Activated gamma-delta T cell treated with anti-CD3 and anti-CD28 coated beads, Interleukin-2, amount 50 U/mL, for 16 hours (primary cell): ENCODE measurements around the gene FGA.
"Not testable (repeated sequence)": the region's sequence is repeated elsewhere in the genome, so short reads cannot be mapped to it uniquely, and the experiment has no call there.

Experiments used
- DNase-seq: peaks from one replicate; pipeline ENCODE4 v3.0.0-alpha.2; 2020; ENCODE audit warnings: low read depth

FGA gene

DNA sequence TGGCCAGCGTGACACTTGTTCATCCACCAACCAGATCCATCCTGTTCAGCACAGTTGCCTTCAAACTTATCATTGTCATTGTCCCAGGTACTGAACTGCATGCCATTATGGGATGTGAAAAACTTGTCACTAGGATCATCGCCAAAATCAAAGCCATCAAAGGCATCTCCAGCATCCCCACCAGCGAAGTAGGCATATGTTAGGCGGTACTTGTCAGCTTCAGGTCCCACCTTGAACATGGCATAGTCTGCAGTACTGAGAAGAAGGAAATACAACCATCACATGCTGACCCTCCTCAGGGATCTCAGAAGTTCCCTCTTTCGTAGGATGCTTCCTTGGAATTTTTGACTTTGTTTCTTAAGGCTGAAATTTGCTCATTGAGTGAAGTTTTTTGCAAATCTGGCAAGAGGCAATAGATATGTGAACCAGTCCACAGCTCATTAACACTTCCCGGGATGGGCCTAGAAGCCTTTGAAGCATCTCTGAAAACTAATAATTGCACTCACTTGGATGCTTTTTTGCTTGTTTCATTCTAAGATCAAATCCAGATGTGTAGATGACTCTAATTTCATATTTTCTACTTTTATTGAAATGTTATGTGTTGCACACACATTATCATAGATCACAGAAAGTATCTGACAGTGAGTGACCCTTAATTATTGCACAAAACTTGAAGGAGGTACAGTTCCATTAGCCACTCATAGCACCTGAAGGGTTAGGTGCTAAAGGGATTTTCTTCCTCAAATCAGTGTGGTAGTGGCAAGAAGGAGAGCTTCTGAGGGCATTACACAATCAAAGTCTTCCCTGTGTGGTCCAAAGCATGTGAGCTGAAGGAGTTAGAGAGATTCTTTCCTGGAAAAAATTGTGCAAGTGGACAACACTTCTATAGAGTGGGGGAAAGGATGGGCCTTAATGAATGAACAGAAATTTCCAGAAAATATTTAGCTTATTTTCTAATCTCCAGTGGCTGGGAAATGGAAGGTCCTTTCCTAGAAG is 16.5 kb upstream of the FGA start:
- DNase-seq: no peak

DNA sequence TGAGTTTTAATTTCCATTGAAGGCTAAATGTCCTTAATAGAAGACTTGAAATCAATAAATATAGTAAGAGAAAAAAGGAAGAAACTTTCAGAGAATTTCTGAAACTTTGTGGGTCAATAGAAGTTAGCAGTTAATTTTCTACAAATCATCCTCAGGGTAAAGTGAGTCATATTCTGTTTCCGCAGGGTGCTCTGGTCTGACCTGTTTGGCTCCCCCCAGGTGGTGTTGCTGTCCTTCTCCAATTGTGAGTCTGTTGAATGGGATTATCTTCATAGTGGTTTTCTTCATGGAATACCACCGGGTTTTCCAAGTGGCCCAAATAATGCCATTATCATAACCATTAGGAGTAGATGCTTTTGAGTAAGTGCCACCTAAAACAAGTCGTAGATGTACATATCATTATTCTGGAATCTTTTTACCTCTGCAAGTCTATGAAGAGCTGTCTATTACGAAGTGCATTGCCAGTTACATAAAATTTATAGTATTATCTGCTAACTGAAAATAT is 14.2 kb upstream of the FGA start:
- no peak for DNase-seq

GRCh38 chr4:154603033-154603943 is 12.7 kb upstream of the FGA start:
- no peak for DNase-seq

DNA sequence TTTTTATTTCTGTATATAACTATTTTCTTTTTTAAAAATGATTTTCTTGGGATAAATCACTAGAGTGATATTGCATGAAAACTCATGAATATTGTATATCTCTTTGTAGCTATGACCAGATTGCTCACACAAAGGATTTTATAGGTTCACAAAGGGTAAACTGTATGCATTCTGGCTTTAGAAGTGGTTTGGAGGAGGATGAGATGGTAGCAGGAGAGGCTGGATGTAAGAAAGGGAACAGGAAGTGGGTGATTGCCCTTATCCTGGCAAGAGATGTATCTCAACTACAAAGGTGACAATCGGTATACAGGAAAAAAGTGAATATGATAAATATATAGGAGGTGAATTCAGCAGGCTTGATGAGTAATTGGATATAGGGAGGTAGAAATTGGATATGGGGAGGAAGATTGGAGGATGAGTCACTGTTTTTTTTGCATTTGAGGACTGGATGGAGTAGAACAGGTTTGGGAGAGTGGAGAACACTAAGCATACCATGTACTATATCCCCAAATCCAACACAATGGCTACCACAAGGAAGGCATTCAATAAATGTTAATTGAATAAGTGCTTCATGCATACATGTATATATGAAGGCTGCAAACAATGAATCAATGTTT is 12.0 kb upstream of the FGA start:
- no peak for DNase-seq

GRCh38 chr4:154597798-154598774 is 7.5 kb upstream of the FGA start:
- DNase-seq: no peak

GRCh38 chr4:154597281-154597680 is 6.7 kb upstream of the FGA start:
- DNase-seq: not testable (repeated sequence)

GRCh38 chr4:154595807-154596206 is 5.3 kb upstream of the FGA start:
- DNase-seq: no peak

- not testable (repeated sequence) for DNase-seq
These were observed 3.8 kb upstream of the FGA start for GRCh38 chr4:154594343-154594742.

- DNase-seq: no peak
These were observed 3.3 kb upstream of the FGA start for GRCh38 chr4:154593868-154594267.

DNA sequence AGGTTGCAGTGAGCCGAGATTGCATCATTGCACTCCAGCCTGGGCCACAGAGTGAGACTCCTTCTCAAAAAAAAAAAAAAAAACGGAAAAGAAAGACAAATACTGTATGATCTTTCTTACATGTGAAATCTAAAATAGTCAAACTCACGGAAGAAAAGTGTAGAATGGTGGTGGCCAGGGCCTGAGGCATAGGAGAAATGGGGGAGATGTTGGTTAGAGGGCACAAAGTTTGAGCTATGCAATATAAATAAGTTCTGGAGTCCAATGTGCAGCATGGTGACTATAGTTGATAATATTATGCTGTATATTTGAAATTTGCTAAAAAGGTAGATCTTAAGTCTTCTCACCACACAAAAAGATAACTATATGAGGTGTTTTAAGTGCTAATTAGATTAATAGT is 1.3 kb upstream of the FGA start:
- DNase-seq: no peak

- no peak for DNase-seq
These were observed 995 bp downstream of the FGA start for GRCh38 chr4:154589296-154590197.

DNA sequence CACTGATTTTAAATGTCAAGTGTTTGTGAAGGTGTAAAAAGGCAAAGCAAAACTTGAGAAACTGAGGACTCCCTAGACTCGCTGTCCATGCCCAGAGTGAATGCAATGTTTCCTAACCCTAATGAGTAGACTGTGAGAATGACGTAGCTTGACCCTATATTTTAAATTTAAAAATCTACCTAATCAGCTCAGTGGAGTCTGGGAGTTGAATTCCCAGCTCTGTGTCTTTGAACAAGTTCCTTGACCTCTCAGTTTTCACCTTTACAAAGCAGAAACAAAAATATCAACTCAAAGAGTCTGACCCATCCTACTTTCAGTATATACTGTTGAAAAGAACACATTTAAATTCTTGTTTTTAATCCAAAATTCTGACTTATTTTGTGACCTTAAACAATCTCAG is 2.3 kb downstream of the FGA start:
- no peak for DNase-seq

DNA sequence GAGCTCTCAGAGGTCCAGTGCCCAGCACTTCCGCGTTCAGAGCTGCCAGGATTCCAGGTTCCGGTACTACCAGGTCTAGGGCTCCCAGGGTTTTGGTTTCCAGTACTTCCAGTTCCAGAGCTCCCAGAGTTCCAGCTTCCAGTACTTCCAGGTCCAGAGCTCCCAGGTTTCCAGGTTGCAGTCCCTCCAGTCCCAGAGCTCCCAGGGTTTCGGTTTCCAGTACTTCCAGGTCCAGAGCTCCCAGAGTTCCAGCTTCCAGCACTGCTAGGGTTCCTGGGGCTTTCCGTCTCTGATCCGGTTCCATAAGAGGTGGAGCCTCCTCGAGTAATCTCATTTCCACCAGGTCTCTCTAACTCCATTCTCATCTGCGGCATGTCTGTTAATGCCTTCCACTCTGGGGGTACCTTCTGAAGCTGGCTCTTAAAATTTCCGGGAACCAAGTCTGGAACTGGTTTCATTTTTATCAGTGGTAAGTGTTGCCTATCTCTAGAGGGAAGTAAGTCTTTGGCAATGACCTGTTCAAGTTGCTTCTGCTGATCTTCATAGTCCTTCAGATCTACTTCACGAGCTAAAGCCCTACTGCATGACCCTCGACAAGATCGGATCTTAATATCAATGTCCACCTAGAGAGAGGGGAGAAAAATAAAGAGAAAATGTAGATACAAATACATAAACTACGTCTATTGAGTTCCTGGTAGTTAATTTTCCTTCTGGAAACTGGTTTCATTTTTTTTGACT is 4.1 kb downstream of the FGA start:
- no peak for DNase-seq

DNA sequence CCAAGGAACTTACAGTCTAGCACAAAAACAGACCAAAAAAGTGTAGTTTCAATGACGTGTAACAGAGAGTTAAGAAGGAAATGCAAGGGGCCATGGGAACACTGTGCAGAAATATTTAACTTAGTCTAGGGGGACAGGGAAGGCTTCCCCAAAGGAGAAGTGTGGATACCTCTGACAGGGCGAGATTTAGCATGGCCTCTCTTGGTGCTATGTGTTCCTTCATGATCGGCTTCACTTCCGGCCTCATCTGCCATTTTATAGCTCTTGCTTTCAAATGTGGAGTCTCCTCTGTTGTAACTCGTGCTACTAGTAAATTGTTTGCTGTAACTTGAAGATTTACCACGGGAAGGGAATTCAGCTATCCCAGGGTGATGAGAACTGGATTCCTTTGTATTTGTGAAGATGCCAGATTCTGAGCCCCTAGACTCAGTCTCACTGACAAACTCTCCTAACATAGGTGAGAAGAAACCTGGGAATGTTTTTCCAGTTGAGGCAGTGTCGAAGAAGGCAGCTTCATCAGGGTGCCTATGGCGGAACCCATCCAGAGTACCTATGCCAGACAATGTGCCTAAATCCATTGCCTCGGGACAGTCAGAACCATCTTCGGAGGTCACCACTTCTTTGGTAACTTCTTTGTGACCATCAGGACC is 5.0 kb downstream of the FGA start:
- no peak for DNase-seq

DNA sequence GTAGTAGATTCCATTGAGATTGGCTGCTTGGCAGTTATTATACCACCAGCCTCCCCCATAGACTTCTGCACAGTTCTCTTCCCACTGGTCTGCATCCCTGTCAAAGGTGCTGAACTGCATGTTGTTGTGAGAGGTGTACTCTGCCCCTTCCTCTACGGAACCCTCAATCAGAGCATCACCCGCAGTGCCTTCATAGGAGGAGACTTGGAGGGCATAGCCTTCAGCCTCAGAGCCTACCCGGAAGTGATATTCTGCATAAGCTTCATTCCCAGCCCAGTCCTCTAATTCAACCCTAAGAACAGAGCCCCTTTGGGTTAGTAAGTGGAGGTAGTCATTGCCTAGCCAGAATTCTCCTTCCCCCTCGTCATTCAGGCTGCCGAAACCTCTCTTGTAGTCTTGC is 6.3 kb downstream of the FGA start:
- no peak for DNase-seq

- no peak for DNase-seq
These were observed 6.9 kb downstream of the FGA start for GRCh38 chr4:154583677-154584076.

GRCh38 chr4:154583230-154583629 is 7.3 kb downstream of the FGA start:
- DNase-seq: no peak

DNA sequence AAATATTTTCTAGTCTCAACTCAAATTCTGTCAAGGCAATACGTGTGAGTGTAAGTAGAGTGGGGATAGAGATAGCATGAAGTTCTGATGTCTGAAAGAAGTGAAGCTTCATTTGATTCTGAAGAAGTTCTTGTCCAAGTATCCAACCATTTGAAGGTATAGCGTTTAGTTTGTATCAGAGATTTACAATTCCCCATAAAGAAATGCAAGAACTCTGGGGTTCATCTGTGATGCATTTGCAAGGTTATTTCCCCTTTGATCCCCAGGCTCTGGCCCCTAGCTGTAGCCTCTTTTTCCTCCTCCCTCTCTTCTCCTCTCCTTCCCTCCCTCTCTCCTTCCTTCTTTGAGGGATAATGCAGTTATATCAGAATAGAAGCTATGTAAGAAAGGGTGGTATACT is 7.8 kb downstream of the FGA start:
- DNase-seq: no peak

- DNase-seq: no peak
These were observed 10.6 kb downstream of the FGA start for GRCh38 chr4:154579927-154580326.
